Activated CD4-positive, alpha-beta T cell treated with anti-CD3 and anti-CD28 coated beads, Interleukin-2, amount 10 ng/mL, durations not matched to agents 24 days and 14 days (primary cell): ENCODE results near the gene N4BP2. TPM values are rescaled to one million over a fixed set of nuclear protein-coding genes. Genes with fewer than 3 reads are reported as not detected.
"Not testable (repeated sequence)": the region's sequence is repeated elsewhere in the genome, so short reads cannot be mapped to it uniquely, and the experiment has no call there.

Source experiments
- DNase-seq: peaks from one replicate; pipeline ENCODE4 v3.0.0; 2022
- H3K27ac Mint-ChIP-seq: one replicate; pipeline ENCODE4 v1.8.0; 2022; ENCODE audit warnings: mild to moderate bottlenecking, mixed read lengths
- H3K27me3 Mint-ChIP-seq: one replicate; pipeline ENCODE4 v1.8.0; 2022; ENCODE audit warnings: mixed read lengths
- H3K36me3 Mint-ChIP-seq: one replicate; pipeline ENCODE4 v1.8.0; 2022; ENCODE audit warnings: low read depth, mild to moderate bottlenecking, mixed read lengths
- H3K4me1 Mint-ChIP-seq: one replicate; pipeline ENCODE4 v1.8.0; 2021; ENCODE audit warnings: mixed read lengths
- H3K4me3 Mint-ChIP-seq: one replicate; pipeline ENCODE4 v1.8.0; 2022; ENCODE audit warnings: mild to moderate bottlenecking, moderate library complexity, mixed read lengths
- H3K9me3 Mint-ChIP-seq: one replicate; pipeline ENCODE4 v1.8.0; 2021; ENCODE audit warnings: mixed read lengths
- intact Hi-C: fragments of 100-400 bp; cut with micrococcal nuclease; formaldehyde crosslinking; loops from one replicate; pipeline ENCODE4 v1.15.1; 2023
- total RNA-seq: library from RNA; stranded (reverse); gene quantifications from 2 replicates; pipeline ENCODE4 v1.2.3, GENCODE V29; 2022

N4BP2 gene
- total RNA-seq, 1 donor from 2014 or later, result 24.7 TPM

DNA sequence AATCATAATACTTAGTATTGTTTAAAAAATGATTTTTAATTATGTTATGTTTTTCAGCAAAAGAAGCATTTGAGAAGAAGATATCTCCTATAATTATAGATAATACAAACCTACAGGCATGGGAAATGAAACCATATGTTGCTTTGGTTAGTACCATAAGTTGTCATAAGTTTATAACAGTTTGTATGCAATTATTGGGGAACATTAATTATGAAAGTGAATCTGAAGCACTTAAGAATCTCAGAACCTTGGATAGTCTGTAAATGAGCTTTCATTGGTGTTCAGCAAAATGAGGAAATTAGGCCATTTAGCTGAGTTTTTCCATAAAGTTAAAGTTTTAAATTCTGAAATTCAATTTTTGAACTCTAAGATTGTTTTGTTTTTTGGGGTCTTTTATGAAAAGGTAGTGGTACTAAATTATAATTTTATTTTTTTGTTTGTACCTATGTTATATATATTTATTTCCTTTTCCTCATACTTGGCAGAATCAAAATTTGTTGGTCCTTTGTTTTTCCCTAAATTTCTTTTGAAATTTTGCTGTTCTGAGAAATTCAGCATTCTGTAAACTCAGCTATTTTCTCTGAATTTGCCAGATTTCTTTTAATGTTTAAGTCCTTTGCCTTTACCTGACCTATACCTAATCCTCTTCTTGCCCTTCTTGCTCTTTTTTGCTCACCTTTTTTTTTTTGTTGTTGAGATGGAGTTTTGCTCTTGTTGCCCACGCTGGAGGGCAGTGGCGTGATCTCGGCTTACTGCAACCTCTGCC lies 55.6 kb downstream of the N4BP2 start:
- H3K27ac Mint-ChIP-seq, result no peak overlapping the region
- intact Hi-C loops, result no loop called here
- peaks cover 4% of the 10 kb centered on the region for H3K4me1 Mint-ChIP-seq
- no peak for DNase-seq
- peaks cover 56% of the 10 kb centered on the region for H3K36me3 Mint-ChIP-seq
- H3K4me3 Mint-ChIP-seq, result no peak overlapping the region
- no peaks in the 10 kb centered on the region for H3K27me3 Mint-ChIP-seq
- H3K9me3 Mint-ChIP-seq, result no peaks in the 10 kb centered on the region

- intact Hi-C loops, result no loop called here
- Mint-ChIP-seq H3K36me3 (peaks cover 54% of the 10 kb centered on the region), H3K27me3 (no peaks in the 10 kb centered on the region)
Observed at GRCh38 chr4:40114206-40114605, 57.6 kb downstream of the N4BP2 start.

DNA sequence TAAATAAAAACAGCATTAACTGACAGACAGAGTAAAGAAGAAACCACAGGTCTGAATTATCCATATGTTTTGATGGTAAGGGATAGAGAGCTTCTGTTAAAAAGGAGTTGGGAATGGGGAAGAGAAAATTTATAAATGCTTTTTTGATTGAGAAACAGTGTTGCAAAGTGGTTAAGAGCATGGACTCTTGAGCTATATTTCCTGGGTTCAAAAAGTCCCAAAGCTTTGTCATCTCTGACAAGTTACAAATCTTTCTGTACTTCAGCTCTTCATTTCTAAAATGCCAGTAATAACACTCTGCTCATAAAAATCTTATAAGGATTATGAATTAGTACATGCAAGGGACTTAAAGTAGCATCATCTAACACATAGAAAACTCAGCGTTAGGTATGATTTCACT lies 62.2 kb downstream of the N4BP2 start:
- intact Hi-C loops, result no loop called here
- Mint-ChIP-seq H3K36me3 (peaks cover 52% of the 10 kb centered on the region), H3K4me1 (peaks cover 20% of the 10 kb centered on the region), H3K27ac (no peak overlapping the region), H3K27me3 (no peaks in the 10 kb centered on the region), H3K4me3 (no peak overlapping the region), H3K9me3 (no peaks in the 10 kb centered on the region)
- DNase-seq, result no peak

More at GRCh38 chr4:40114206-40114605, 57.6 kb downstream of the N4BP2 start:
- peaks cover 4% of the 10 kb centered on the region for H3K4me1 Mint-ChIP-seq
- H3K27ac Mint-ChIP-seq, result no peak overlapping the region
- no peak for DNase-seq
- H3K4me3 Mint-ChIP-seq, result no peak overlapping the region
- no peaks in the 10 kb centered on the region for H3K9me3 Mint-ChIP-seq

- H3K36me3 Mint-ChIP-seq, result peaks cover 47% of the 10 kb centered on the region
- H3K4me3 Mint-ChIP-seq, result no peak overlapping the region
- intact Hi-C loops, result no loop called here
- H3K9me3 Mint-ChIP-seq, result no peaks in the 10 kb centered on the region
- no peak overlapping the region for H3K27ac Mint-ChIP-seq
- H3K4me1 Mint-ChIP-seq, result peaks cover 17% of the 10 kb centered on the region
- DNase-seq, result no peak
- no peaks in the 10 kb centered on the region for H3K27me3 Mint-ChIP-seq
Observed at GRCh38 chr4:40119344-40119743, 62.7 kb downstream of the N4BP2 start.

- H3K27ac Mint-ChIP-seq, result peak overlapping the region; percentile 43
- H3K4me1 Mint-ChIP-seq, result peaks cover 22% of the 10 kb centered on the region
- H3K4me3 Mint-ChIP-seq, result no peak overlapping the region
- DNase-seq, result no peak
- no peaks in the 10 kb centered on the region for H3K27me3 Mint-ChIP-seq
- intact Hi-C loops, result loop anchor here (5.0 kb wide), 1 partner anchor 64 kb away; the partner anchor contains the start of gene N4BP2
- peaks cover 47% of the 10 kb centered on the region for H3K36me3 Mint-ChIP-seq
- no peaks in the 10 kb centered on the region for H3K9me3 Mint-ChIP-seq
Observed at GRCh38 chr4:40121515-40121914, 64.9 kb downstream of the N4BP2 start.

GRCh38 chr4:40122941-40123340 lies 66.3 kb downstream of the N4BP2 start:
- DNase-seq, result no peak
- no peaks in the 10 kb centered on the region for H3K9me3 Mint-ChIP-seq
- H3K36me3 Mint-ChIP-seq, result peaks cover 40% of the 10 kb centered on the region
- no peaks in the 10 kb centered on the region for H3K27me3 Mint-ChIP-seq
- no peak overlapping the region for H3K4me3 Mint-ChIP-seq
- intact Hi-C loops, result loop anchor here (5.0 kb wide), 1 partner anchor 66 kb away; the partner anchor contains the start of gene N4BP2
- peak overlapping the region; percentile 66 for H3K27ac Mint-ChIP-seq
- H3K4me1 Mint-ChIP-seq, result peaks cover 22% of the 10 kb centered on the region

DNA sequence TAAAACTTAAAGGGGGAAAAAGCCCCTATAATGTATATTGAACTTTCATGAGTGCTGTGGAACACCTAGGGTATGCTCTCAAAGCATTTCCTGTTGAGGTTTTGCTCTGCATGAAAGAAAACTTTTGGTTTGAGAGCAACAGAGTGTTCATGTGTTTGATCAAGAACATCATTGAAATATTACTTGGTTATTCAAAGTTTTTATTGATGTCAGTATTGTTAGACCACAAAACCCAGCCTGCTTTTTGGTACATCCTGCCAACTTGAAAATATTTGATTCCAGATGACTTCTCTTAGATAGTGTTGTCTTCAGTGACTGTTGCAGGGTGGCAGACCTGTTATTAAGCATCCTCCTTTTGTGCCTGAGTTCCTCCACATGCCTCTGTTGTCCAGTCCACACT lies 68.0 kb downstream of the N4BP2 start:
- peaks cover 24% of the 10 kb centered on the region for H3K4me1 Mint-ChIP-seq
- H3K27me3 Mint-ChIP-seq, result no peaks in the 10 kb centered on the region
- H3K36me3 Mint-ChIP-seq, result peaks cover 38% of the 10 kb centered on the region
- peak overlapping the region; percentile 87 for H3K27ac Mint-ChIP-seq
- intact Hi-C loops, result loop anchor here (5.0 kb wide), 1 partner anchor 67 kb away; the partner anchor contains the start of gene N4BP2
- peak overlapping the region; percentile 56 for H3K4me3 Mint-ChIP-seq
- H3K9me3 Mint-ChIP-seq, result no peaks in the 10 kb centered on the region
- peak; percentile 68 for DNase-seq

DNA sequence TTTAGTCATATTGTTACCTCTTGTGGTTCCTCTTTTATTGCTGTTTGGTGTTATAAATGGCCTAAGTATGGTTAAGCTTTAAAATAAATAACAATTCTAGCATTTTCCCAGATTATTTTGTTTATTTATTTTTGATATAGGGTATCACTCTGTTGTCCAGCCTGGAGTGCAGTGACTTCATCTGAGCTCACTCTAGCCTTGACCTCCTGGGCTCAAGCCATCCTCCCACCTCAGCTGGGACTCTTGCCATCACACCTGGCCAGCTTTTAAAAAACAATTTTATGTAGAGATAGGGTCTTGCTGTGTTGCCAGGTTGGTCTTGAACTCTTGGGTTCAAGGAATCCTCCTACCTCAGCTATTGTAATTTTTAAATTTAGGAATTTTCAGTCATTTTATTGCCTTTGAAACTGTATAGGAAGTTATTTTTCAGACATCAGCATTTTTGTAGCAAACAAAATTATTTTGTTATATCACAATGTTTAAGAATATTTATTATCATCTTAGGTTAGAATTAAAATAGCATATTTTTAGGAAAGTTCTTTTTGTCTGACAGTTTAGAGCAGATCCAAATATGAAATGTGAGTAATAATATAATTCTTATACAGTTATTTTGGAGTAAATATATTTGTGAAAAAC lies 73.9 kb downstream of the N4BP2 start:
- no peak overlapping the region for H3K27ac Mint-ChIP-seq
- peaks cover 1% of the 10 kb centered on the region for H3K4me1 Mint-ChIP-seq
- peaks cover 34% of the 10 kb centered on the region for H3K36me3 Mint-ChIP-seq
- no peak for DNase-seq
- H3K27me3 Mint-ChIP-seq, result no peaks in the 10 kb centered on the region
- no peak overlapping the region for H3K4me3 Mint-ChIP-seq
- no peaks in the 10 kb centered on the region for H3K9me3 Mint-ChIP-seq
- intact Hi-C loops, result no loop called here

DNA sequence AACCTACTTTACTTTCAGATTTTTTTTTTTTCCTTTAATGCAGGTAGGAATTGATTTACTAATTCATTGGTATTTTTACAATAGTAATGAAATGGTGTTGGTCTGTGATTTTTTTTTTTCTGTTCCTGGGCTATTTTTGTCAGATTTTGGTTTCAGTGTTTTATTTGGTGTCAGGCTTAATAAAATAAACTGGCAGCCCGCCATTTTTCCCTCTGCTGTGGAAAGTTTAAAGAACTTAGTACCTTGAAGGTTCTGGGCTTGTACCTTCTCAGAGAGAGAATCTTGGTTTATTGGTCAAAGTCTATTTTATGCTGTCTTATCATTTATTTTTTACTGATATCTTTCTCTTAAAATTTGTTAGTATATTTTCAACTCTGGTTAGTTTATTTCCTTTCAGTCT lies 76.2 kb downstream of the N4BP2 start:
- H3K27ac Mint-ChIP-seq, result no peak overlapping the region
- H3K4me3 Mint-ChIP-seq, result no peak overlapping the region
- H3K4me1 Mint-ChIP-seq, result peaks cover 6% of the 10 kb centered on the region
- H3K36me3 Mint-ChIP-seq, result peaks cover 52% of the 10 kb centered on the region
- no peaks in the 10 kb centered on the region for H3K9me3 Mint-ChIP-seq
- H3K27me3 Mint-ChIP-seq, result no peaks in the 10 kb centered on the region
- DNase-seq, result no peak
- intact Hi-C loops, result no loop called here

DNA sequence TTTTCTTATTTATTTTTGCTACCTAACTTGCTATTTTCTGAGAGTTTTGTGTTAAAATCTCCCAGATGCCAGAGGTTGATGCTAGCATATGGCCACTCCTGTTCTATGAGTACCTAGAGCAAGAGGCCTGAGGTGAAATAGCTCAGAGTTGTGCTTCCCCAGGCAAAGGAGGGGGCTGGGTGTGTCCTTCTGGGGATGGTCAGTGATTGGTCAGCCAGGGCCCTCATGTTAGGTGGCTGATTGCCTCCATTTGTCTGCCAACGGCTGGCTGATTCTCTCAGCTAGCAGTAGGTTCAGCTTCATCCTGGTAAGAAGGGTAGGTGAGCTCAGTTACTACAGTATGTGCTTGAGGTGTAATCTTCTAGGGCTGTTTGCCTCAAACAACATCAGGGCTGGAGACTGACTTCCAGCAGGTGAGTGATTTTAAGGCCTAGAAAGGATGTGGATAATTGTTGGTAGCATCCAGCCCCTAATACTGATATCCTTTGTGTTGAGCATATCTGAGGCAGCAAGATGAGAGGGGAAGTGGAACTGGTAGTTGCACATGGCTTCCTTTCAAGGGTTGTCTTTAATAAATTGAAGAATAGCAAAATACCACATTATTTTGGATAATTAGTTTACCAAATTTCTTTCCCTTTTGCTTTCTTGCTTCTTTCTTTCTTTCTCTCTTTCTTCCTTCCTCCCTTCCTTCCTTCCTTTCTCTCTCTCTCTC lies 77.7 kb downstream of the N4BP2 start:
- Mint-ChIP-seq H3K36me3 (peaks cover 57% of the 10 kb centered on the region), H3K4me1 (peaks cover 5% of the 10 kb centered on the region), H3K9me3 (no peaks in the 10 kb centered on the region), H3K4me3 (no peak overlapping the region), H3K27me3 (no peaks in the 10 kb centered on the region), H3K27ac (no peak overlapping the region)
- DNase-seq, result no peak
- intact Hi-C loops, result no loop called here

DNA sequence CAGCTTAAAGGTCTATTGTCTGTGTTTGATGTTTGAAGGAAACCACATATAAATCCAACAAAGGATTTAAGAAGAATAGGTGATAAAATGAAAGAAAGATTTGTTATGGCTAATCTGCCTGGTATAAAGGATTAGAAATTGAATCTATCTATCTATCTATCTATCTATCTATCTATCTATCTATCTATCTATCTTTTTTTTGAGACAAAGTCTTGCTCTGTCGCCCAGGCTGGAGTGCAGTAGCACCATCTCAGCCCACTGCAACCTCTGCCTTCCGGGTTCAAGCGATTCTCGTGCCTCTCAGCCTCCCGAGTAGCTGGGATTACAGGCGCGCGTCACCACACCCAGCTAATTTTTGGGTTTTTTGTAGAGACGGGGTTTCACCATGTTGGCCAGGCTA lies 79.6 kb downstream of the N4BP2 start:
- peaks cover 56% of the 10 kb centered on the region for H3K36me3 Mint-ChIP-seq
- H3K9me3 Mint-ChIP-seq, H3K4me3 Mint-ChIP-seq, H3K27ac Mint-ChIP-seq, H3K4me1 Mint-ChIP-seq, intact Hi-C loops, H3K27me3 Mint-ChIP-seq, DNase-seq: not testable (repeated sequence)

DNA sequence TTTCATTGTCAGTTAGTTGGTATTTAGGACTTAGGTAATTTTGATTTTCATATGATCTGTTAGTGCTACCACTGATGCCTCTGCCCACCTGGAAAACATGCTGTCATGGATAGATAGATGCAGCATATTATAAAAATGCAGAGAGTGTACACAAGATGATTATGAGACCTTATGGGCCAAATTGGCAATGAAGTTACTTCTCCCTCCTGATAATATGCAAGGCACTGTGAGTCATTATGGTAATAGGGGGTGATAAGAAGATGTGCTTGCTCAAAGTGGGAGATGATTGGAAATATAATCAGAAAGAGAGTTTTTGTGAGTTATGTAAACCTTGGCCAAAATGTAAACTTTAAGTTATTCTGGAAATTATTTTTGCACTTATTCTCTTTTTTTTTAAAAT lies 83.5 kb downstream of the N4BP2 start:
- Mint-ChIP-seq H3K9me3 (no peaks in the 10 kb centered on the region), H3K4me1 (peaks cover 7% of the 10 kb centered on the region), H3K27me3 (no peaks in the 10 kb centered on the region), H3K27ac (no peak overlapping the region), H3K4me3 (no peak overlapping the region), H3K36me3 (peaks cover 64% of the 10 kb centered on the region)
- no peak for DNase-seq
- intact Hi-C loops, result no loop called here

- intact Hi-C loops, H3K27me3 Mint-ChIP-seq, H3K4me3 Mint-ChIP-seq, H3K9me3 Mint-ChIP-seq, DNase-seq, H3K4me1 Mint-ChIP-seq, H3K27ac Mint-ChIP-seq: not testable (repeated sequence)
- H3K36me3 Mint-ChIP-seq, result peaks cover 61% of the 10 kb centered on the region
Observed at GRCh38 chr4:40140597-40140996, 83.9 kb downstream of the N4BP2 start.

- Mint-ChIP-seq H3K4me3 (no peak overlapping the region), H3K27me3 (no peaks in the 10 kb centered on the region), H3K4me1 (peaks cover 2% of the 10 kb centered on the region), H3K27ac (no peak overlapping the region), H3K36me3 (peaks cover 44% of the 10 kb centered on the region), H3K9me3 (no peaks in the 10 kb centered on the region)
- DNase-seq, result no peak
- intact Hi-C loops, result no loop called here
Observed at GRCh38 chr4:40143926-40144508, 87.4 kb downstream of the N4BP2 start.
